ENCODE measurements around the gene ALX4. TPM values are rescaled to one million over a fixed set of nuclear protein-coding genes. Genes with fewer than 3 reads are reported as not detected.

Gene ALX4
- total and polyA plus RNA-seq, 2 of the 8 experiments (the other 6 are each of a cell fraction or from before 2014, with no cell fraction given) = not detected

GRCh38 chr11:44221992-44222391, 87.9 kb downstream of the ALX4 start:
- no peak overlapping the region for H4K5ac ChIP-seq (ENCODE audit: insufficient read length, low read depth, low read length)
- H3K79me1 ChIP-seq (ENCODE audit: low read depth, low read length) = no peaks in the 10 kb centered on the region; the same call in 1 of the 2 replicates
- no peak overlapping the region for H2BK15ac ChIP-seq (ENCODE audit: low read length)
- H3K27ac ChIP-seq (ENCODE audit: low read depth, low read length) = no peak overlapping the region
- no peaks in the 10 kb centered on the region for H4K20me1 ChIP-seq (replicated peaks in 1 of 2; ENCODE audit: control insufficient read depth in 1 of 2, insufficient read depth in 2 of 2, low read length in 2 of 2)
- H3K27me3 ChIP-seq (replicated peaks in 1 of 4; ENCODE audit: control insufficient read depth in 3 of 4, extremely low read depth in 1 of 4, insufficient read depth in 3 of 4, low read length in 3 of 4) = no peaks in the 10 kb centered on the region
- H3K9ac ChIP-seq (replicated peaks in 1 of 4; ENCODE audit: extremely low read depth in 1 of 4, low read depth in 3 of 4, low read length in 3 of 4) = no peak overlapping the region
- no peak overlapping the region for H3K4me3 ChIP-seq (ENCODE audit: extremely low read depth in 1 of 4, insufficient read depth in 2 of 4, low read depth in 3 of 4, low read length in 4 of 4)
- H3K18ac ChIP-seq (ENCODE audit: extremely low read depth, low read length) = no peak overlapping the region
- DNase-seq (ENCODE audit: low read depth in 1 of 2, low spot score in 2 of 2) (no peak), FAIRE-seq (no peak)
- H4K91ac ChIP-seq (replicated peaks; ENCODE audit: insufficient read length, low read length) = no peak overlapping the region
- no peak overlapping the region for H2BK20ac ChIP-seq (ENCODE audit: low read length)
- H2AFZ ChIP-seq (ENCODE audit: low read length) = no peak overlapping the region
- H4K8ac ChIP-seq (ENCODE audit: extremely low read depth, insufficient read depth, low read length) = no peak overlapping the region
- no peak overlapping the region for H3K4me2 ChIP-seq (ENCODE audit: insufficient read depth in 1 of 2, low read depth in 2 of 2, low read length in 2 of 2)
- CTCF ChIA-PET (ENCODE audit: partially characterized antibody) = interaction anchor here (2.9 kb wide), 1 partner anchor 88 kb away, joined by 8 read pairs; no protein-coding TSS in a partner anchor
- no peak overlapping the region for H3K56ac ChIP-seq (replicated peaks; ENCODE audit: insufficient read length, low read depth, low read length)
- no peaks in the 10 kb centered on the region for H3K9me3 ChIP-seq (ENCODE audit: insufficient read depth in 2 of 2, low read depth in 1 of 2, low read length in 1 of 2)
- H3K79me2 ChIP-seq (ENCODE audit: control insufficient read depth in 1 of 2, insufficient read depth in 2 of 2, low read length in 2 of 2) = no peaks in the 10 kb centered on the region
- no peak overlapping the region for H2BK5ac ChIP-seq (ENCODE audit: low read depth, low read length)
- POLR2A ChIA-PET (ENCODE audit: partially characterized antibody) = no interaction called here
- H2BK12ac ChIP-seq (ENCODE audit: low read depth, low read length) = no peak overlapping the region
- no peak overlapping the region for H3K14ac ChIP-seq (ENCODE audit: insufficient read length)
- H2AK5ac ChIP-seq (ENCODE audit: low read depth, low read length) = no peak overlapping the region
- H3K23ac ChIP-seq (ENCODE audit: insufficient read length) = no peak overlapping the region
- H2BK120ac ChIP-seq (replicated peaks; ENCODE audit: low read depth, low read length) = no peak overlapping the region
- 93% methylated on average over 2 of the region's 2 CpGs; no CpG with 5 or more reads in 1 of the 2 experiments for WGBS, 2 experiments (ENCODE audit: extremely low coverage in 1 of 2, insufficient coverage in 1 of 2, insufficient read length in 1 of 2, insufficient replicate concordance in 2 of 2, low coverage in 1 of 2, low lambda C conversion rate in 2 of 2, missing lambda C conversion rate in 1 of 2)
- no peak overlapping the region for H3K4ac ChIP-seq (replicated peaks; ENCODE audit: insufficient read length, low read depth, low read length)
- no peaks in the 10 kb centered on the region for H3K23me2 ChIP-seq (ENCODE audit: low read depth, low read length)
- H3K4me1 ChIP-seq (replicated peaks in 1 of 4; ENCODE audit: control insufficient read depth in 3 of 4, insufficient read depth in 4 of 4, low read length in 3 of 4) = peaks cover 0 to 4% (median 0%) of the 10 kb centered on the region in 4 experiments; a peak in 1 of 7 replicates
- no peaks in the 10 kb centered on the region for H3K36me3 ChIP-seq (ENCODE audit: control insufficient read depth in 2 of 4, insufficient read depth in 4 of 4, low read length in 3 of 4)
- TF ChIP-seq POU5F1 (IDR thresholded peaks at IDR 0.05; ENCODE audit: low read depth, low read length) (no peak), SIX5 (IDR thresholded peaks at IDR 0.05; ENCODE audit: low read depth, low read length) (no peak), GABPA (IDR thresholded peaks at IDR 0.05; ENCODE audit: borderline replicate concordance, insufficient read depth, low read length) (no peak), CEBPB (IDR thresholded peaks at IDR 0.05; ENCODE audit: low read depth, low read length) (no peak), KDM5A (IDR thresholded peaks at IDR 0.05; ENCODE audit: low read length) (no peak), SRF (IDR thresholded peaks at IDR 0.05; ENCODE audit: low read depth, low read length) (no peak), KDM4A (IDR thresholded peaks at IDR 0.05; ENCODE audit: low read depth, low read length, severe bottlenecking) (no peak), RNF2 (IDR thresholded peaks at IDR 0.05; ENCODE audit: borderline replicate concordance, low read depth, low read length, missing control alignments, poor library complexity, severe bottlenecking) (no peak), POLR2A (IDR thresholded peaks at IDR 0.05; ENCODE audit: control extremely low read depth in 1 of 2, low read depth in 2 of 2, low read length in 2 of 2) (no peak), ZNF274 (IDR thresholded peaks at IDR 0.05; ENCODE audit: borderline replicate concordance, extremely low read depth, low read length) (no peak), SP2 (IDR thresholded peaks at IDR 0.05; ENCODE audit: low read length) (no peak)
- TF ChIP-seq, protein P1, sequence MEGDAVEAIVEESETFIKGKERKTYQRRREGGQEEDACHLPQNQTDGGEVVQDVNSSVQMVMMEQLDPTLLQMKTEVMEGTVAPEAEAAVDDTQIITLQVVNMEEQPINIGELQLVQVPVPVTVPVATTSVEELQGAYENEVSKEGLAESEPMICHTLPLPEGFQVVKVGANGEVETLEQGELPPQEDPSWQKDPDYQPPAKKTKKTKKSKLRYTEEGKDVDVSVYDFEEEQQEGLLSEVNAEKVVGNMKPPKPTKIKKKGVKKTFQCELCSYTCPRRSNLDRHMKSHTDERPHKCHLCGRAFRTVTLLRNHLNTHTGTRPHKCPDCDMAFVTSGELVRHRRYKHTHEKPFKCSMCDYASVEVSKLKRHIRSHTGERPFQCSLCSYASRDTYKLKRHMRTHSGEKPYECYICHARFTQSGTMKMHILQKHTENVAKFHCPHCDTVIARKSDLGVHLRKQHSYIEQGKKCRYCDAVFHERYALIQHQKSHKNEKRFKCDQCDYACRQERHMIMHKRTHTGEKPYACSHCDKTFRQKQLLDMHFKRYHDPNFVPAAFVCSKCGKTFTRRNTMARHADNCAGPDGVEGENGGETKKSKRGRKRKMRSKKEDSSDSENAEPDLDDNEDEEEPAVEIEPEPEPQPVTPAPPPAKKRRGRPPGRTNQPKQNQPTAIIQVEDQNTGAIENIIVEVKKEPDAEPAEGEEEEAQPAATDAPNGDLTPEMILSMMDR (IDR thresholded peaks at IDR 0.05; ENCODE audit: control extremely low read depth in 1 of 3, insufficient read depth in 1 of 3, low read depth in 1 of 3, low read length in 3 of 3) = no peak
